ENCODE data around the gene SKAP2.

GRCh38 chr7:26898891-26899290 lies 34.5 kb upstream of the SKAP2 start:
- TF ChIP-seq, protein P1, sequence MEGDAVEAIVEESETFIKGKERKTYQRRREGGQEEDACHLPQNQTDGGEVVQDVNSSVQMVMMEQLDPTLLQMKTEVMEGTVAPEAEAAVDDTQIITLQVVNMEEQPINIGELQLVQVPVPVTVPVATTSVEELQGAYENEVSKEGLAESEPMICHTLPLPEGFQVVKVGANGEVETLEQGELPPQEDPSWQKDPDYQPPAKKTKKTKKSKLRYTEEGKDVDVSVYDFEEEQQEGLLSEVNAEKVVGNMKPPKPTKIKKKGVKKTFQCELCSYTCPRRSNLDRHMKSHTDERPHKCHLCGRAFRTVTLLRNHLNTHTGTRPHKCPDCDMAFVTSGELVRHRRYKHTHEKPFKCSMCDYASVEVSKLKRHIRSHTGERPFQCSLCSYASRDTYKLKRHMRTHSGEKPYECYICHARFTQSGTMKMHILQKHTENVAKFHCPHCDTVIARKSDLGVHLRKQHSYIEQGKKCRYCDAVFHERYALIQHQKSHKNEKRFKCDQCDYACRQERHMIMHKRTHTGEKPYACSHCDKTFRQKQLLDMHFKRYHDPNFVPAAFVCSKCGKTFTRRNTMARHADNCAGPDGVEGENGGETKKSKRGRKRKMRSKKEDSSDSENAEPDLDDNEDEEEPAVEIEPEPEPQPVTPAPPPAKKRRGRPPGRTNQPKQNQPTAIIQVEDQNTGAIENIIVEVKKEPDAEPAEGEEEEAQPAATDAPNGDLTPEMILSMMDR (IDR thresholded peaks at IDR 0.05), result no peak
- no peak for TF ChIP-seq POLR2A (IDR thresholded peaks at IDR 0.05)

Data from adrenal gland (tissue), 5 donors.